GM18861 (cell line): Measurements from ENCODE around the gene FUOM.
"Not testable (repeated sequence)": the region's sequence is repeated elsewhere in the genome, so short reads cannot be mapped to it uniquely, and the experiment has no call there.

Experiments
- ATAC-seq: cut with Tn5 transposase; IDR thresholded peaks from one replicate; pipeline ENCODE4 v1.9.1; 2021; ENCODE audit not compliant: unreplicated experiment

The FUOM gene

GRCh38 chr10:133370030-133370786 lies 12.4 kb upstream of the FUOM start:
- no peak for ATAC-seq

DNA sequence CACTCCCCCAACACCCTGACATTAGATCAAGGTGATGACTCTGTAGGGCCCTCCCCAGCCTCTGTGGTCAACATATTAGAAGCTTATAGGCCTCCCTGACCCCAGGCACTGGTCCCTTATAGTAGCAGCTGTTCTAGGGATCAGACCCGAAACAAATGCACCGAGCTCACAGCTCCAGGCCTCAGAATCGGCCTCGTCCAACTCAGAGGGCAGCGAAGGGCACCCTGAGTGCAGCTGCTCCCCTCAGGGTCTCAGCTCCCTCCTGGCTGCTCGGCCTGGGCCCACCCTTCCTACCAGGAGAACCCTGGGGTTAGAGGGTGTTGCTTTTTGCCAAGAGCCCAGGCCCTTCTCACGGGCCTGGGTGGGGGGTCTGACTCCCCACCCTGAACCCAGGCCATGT lies 10.3 kb upstream of the FUOM start:
- no peak for ATAC-seq

GRCh38 chr10:133367461-133367860 lies 9.6 kb upstream of the FUOM start:
- not testable (repeated sequence) for ATAC-seq

DNA sequence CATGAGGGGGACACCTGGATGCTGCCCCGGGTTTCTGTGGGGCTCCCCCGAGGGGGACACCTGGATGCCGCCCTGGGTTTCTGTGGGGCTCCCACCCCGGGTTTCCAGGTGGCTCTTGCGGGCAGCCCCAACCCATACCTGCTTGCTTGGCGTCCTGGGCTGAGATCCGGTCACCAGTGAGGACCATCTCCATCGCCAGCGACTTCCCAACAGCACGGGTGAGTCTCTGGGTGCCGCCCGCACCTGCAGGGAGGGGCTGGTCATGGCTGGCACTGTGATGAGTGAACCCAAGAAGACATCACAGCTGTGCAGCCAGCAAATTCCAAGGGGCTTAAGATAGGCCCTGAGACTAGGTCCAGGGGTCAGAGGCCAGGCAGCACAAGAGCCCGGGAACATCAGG lies 8.9 kb upstream of the FUOM start:
- ATAC-seq: no peak

GRCh38 chr10:133366130-133366478 lies 8.3 kb upstream of the FUOM start:
- no peak for ATAC-seq

DNA sequence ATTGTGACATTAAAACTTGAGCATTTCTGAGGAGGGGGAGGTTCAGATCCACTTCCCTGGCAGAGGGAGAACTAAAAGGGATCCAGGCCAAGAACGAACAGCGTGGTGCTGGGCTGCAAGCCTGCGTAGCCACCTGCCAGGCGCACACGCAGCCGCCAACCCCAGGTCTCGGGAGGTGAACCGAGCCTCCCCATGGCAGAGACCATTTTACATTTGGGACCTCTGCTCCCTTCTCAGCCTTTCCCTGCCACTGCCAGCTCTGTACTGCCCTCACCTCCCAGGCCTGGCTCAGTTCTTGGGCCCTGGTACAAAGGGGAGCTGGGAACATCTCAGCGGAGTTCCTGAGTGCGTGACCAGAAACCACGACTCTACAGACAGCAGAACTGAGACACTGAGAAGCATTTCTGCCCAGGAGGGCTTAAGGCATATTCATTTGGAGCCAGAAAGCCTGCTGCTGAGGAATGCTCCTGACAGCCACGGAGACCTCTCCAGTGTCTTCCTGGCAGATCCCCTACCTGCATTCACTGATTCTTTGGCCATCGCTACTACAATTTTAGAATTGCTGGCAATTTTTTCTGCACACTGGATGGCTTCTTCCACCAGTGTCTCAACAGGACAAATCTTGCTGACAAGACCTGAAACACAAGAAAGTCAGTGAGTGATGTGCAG lies 7.8 kb upstream of the FUOM start:
- no peak for ATAC-seq

GRCh38 chr10:133364645-133365431 lies 7.0 kb upstream of the FUOM start:
- ATAC-seq: no peak

- ATAC-seq: no peak
Measured at GRCh38 chr10:133362846-133363245, 5.0 kb upstream of the FUOM start.

- no peak for ATAC-seq
Measured at GRCh38 chr10:133361773-133362441, 4.1 kb upstream of the FUOM start.

DNA sequence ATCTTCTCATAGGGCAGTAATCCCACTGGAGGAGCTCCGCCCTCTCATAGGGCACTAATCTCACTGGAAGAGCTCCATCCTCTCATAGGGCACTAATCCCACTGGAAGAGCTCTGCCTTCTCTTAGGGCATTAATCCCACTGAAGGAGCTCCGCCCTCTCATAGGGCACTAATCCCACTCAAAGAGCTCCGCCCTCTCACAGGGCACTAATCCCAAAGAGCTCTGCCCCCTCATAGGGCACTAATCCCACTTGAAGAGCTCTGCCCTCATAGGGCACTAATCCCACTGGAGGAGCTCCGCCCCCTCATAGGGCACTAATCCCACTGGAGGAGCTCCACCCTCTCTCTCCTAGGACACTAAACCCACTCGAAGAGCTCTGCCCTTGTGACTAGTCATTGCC lies 3.4 kb upstream of the FUOM start:
- no peak for ATAC-seq

DNA sequence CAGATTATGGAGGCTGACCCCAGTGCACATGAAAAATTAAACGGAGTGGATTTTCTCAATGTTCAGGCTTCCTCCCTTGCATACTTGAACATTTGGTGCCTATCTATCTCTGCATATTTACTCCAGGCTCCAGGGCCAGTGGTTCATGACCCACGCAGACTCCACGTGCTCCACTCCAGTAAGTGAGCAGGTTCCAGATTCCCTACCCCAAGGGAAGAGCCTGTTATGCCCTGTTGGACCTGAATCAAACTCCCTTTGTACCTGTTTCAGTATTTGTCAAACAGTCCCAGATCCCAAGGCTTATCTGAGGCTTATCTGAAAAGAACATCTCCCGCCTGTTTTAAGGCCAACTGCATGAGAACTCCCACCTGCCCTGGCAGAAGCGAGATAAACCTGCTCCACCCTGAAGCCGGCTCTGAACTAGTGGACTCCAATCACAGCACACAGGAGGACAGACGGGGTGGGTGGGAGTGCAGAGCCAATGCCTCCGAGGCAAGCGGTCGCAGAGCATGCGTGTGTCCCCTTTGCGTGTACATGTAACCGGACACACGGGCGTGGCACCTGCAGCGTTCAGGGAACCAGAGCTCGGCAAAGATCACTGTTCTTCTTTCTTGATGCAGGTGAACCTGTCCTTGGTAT lies 2.3 kb upstream of the FUOM start:
- no peak for ATAC-seq

- no peak for ATAC-seq
Measured at GRCh38 chr10:133359554-133359971, 1.7 kb upstream of the FUOM start.

DNA sequence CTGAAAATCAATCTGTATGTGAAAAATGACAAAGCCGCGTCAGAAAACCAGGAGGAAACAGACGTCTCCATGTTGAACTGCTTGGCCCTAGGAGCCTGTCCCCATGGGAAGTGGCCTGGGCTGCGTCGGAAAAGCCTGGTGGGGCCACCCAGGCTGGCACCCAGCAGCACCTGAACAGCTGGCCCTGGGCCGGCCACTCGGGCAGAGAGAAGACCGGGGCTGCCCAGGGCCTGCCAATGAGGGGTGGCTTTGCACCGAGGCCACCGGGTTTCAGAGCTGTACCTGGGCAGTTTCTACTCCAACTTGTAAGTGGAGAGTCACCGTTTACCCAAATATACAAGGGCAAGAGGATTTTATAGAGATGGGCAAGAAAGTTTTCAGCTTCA lies 1.1 kb upstream of the FUOM start:
- no peak for ATAC-seq

GRCh38 chr10:133358162-133358924 lies 524 bp upstream of the FUOM start:
- no peak for ATAC-seq

- ATAC-seq: no peak
Measured at GRCh38 chr10:133356549-133357284, 1.1 kb downstream of the FUOM start.

DNA sequence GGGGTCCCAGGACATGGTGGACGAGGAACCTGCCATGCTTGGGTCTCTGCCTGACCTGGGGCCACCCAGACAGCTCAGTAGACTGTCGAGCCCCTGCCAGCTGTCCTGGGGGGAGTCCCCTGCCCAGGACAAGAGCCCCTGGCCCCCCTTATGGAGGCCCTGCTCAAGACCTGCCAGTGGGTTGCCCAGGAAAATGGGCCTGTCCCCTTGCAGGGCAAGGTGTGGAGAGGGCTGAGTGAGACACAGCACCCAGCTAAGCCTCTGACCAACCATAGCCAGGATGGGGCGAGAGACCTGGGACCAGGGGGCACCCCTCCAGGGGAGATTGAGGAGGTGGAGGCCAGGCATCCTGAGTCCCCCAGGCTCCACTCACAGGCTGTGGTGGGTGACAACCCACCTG lies 1.8 kb downstream of the FUOM start:
- no peak for ATAC-seq

GRCh38 chr10:133355266-133355665 lies 2.6 kb downstream of the FUOM start:
- ATAC-seq: no peak

GRCh38 chr10:133354672-133355240 lies 3.1 kb downstream of the FUOM start:
- no peak for ATAC-seq

DNA sequence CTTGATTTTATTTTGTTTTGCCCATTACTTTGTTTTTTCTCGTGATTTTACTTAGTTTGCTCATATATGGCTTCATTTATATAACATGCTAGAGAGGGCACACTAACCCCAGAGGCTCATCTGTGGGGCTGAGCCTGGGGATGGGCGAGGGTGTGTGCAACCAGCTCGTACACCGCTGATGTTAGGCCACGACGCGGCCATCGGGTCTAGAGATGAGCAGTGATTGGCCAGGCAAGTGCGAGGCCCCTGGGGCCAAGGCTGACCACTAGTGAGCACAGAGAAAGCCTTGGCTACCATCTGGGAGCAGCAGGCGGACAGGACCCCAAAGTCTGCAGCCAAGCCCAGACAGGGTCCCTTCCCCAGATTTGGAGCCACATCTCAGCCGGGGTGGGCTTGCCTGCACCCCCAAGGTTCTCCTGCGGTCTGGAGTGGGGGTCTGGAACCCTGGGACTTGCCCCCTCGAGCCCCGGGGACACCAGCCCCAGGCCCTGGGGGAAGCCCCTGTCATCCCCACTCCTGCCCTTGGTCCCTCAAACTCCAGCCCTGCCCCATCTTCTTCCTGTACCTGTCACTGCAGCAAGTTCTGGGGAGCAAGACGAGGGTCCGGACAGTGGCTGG lies 3.7 kb downstream of the FUOM start:
- ATAC-seq: no peak
